Measurements from ENCODE around the gene GPC6. TPM values are rescaled to one million over a fixed set of nuclear protein-coding genes. Genes with fewer than 3 reads are reported as not detected.

The GPC6 gene
- total RNA-seq, 1 donor from 2014 or later = 63.0 TPM

GRCh38 chr13:94280349-94280748 lies 1053.7 kb downstream of the GPC6 start:
- FAIRE-seq (no peak), DNase-seq (ENCODE audit: low read depth) (peak; percentile 10)
- no peaks in the 10 kb centered on the region for H3K27me3 Mint-ChIP-seq (ENCODE audit: low read depth, unreplicated experiment)
- H3K79me2 ChIP-seq (ENCODE audit: insufficient read depth, low read length) = no peaks in the 10 kb centered on the region
- peaks cover 11% of the 10 kb centered on the region for H3K9me3 Mint-ChIP-seq (ENCODE audit: unreplicated experiment)
- no peaks in the 10 kb centered on the region for H3K9me3 ChIP-seq (ENCODE audit: insufficient read depth, low read depth, low read length)
- peak overlapping the region; percentile 48 for H3K4me2 ChIP-seq (ENCODE audit: low read length)
- TF ChIP-seq CTCF (IDR thresholded peaks at IDR 0.05; ENCODE audit: insufficient read depth, low read depth, low read length) (peak; percentile 5), EZH2 (IDR thresholded peaks at IDR 0.05; ENCODE audit: insufficient read depth, low read length) (no peak)
- no peaks in the 10 kb centered on the region for H3K36me3 ChIP-seq (ENCODE audit: insufficient read depth, low read length)
- no peak overlapping the region for H3K4me3 Mint-ChIP-seq (ENCODE audit: unreplicated experiment)
- peaks cover 5% of the 10 kb centered on the region for H3K4me1 Mint-ChIP-seq (ENCODE audit: low read depth, unreplicated experiment)
- H3K27me3 ChIP-seq (ENCODE audit: insufficient read depth, low read length) = no peaks in the 10 kb centered on the region
- H3K36me3 Mint-ChIP-seq (ENCODE audit: low read depth, unreplicated experiment) = peaks cover 6% of the 10 kb centered on the region
- H3K4me1 ChIP-seq (ENCODE audit: insufficient read depth, low read length) = peaks cover 6% of the 10 kb centered on the region
- H3K27ac Mint-ChIP-seq (ENCODE audit: unreplicated experiment) = peak overlapping the region; percentile 6
- no peak overlapping the region for H3K4me3 ChIP-seq (ENCODE audit: insufficient read depth, low read depth, low read length)
- H2AFZ ChIP-seq (ENCODE audit: low read depth, low read length) = no peak overlapping the region
- no peak overlapping the region for H3K27ac ChIP-seq (ENCODE audit: low read depth, low read length)
- no peak overlapping the region for H3K9ac ChIP-seq (ENCODE audit: low read length)
- no peaks in the 10 kb centered on the region for H4K20me1 ChIP-seq (ENCODE audit: insufficient read depth, low read length)

GRCh38 chr13:94280845-94281244 lies 1054.2 kb downstream of the GPC6 start:
- H3K27me3 ChIP-seq (ENCODE audit: insufficient read depth, low read length) = no peaks in the 10 kb centered on the region
- H3K79me2 ChIP-seq (ENCODE audit: insufficient read depth, low read length) = no peaks in the 10 kb centered on the region
- no peak for DNase-seq (ENCODE audit: low read depth)
- H3K9me3 Mint-ChIP-seq (ENCODE audit: unreplicated experiment) = peaks cover 11% of the 10 kb centered on the region
- no peak overlapping the region for H3K9ac ChIP-seq (ENCODE audit: low read length)
- H3K4me1 Mint-ChIP-seq (ENCODE audit: low read depth, unreplicated experiment) = peaks cover 5% of the 10 kb centered on the region
- no peak overlapping the region for H3K4me3 Mint-ChIP-seq (ENCODE audit: unreplicated experiment)
- no peak for TF ChIP-seq EZH2 (IDR thresholded peaks at IDR 0.05; ENCODE audit: insufficient read depth, low read length)
- TF ChIP-seq CTCF (IDR thresholded peaks at IDR 0.05; ENCODE audit: insufficient read depth, low read depth, low read length) = no peak
- no peak for FAIRE-seq
- no peak overlapping the region for H3K27ac ChIP-seq (ENCODE audit: low read depth, low read length)
- no peak overlapping the region for H2AFZ ChIP-seq (ENCODE audit: low read depth, low read length)
- no peaks in the 10 kb centered on the region for H4K20me1 ChIP-seq (ENCODE audit: insufficient read depth, low read length)
- H3K9me3 ChIP-seq (ENCODE audit: insufficient read depth, low read depth, low read length) = no peaks in the 10 kb centered on the region
- no peaks in the 10 kb centered on the region for H3K36me3 ChIP-seq (ENCODE audit: insufficient read depth, low read length)
- no peaks in the 10 kb centered on the region for H3K27me3 Mint-ChIP-seq (ENCODE audit: low read depth, unreplicated experiment)
- peaks cover 6% of the 10 kb centered on the region for H3K4me1 ChIP-seq (ENCODE audit: insufficient read depth, low read length)
- peak overlapping the region; percentile 48 for H3K4me2 ChIP-seq (ENCODE audit: low read length)
- H3K27ac Mint-ChIP-seq (ENCODE audit: unreplicated experiment) = no peak overlapping the region
- H3K4me3 ChIP-seq (ENCODE audit: insufficient read depth, low read depth, low read length) = no peak overlapping the region
- H3K36me3 Mint-ChIP-seq (ENCODE audit: low read depth, unreplicated experiment) = peaks cover 6% of the 10 kb centered on the region

GRCh38 chr13:94286581-94286980 lies 1060.0 kb downstream of the GPC6 start:
- Mint-ChIP-seq H3K36me3 (ENCODE audit: low read depth, unreplicated experiment) (no peaks in the 10 kb centered on the region), H3K27me3 (ENCODE audit: low read depth, unreplicated experiment) (no peaks in the 10 kb centered on the region), H3K27ac (ENCODE audit: unreplicated experiment) (no peak overlapping the region), H3K4me1 (ENCODE audit: low read depth, unreplicated experiment) (no peaks in the 10 kb centered on the region), H3K4me3 (ENCODE audit: unreplicated experiment) (no peak overlapping the region), H3K9me3 (ENCODE audit: unreplicated experiment) (no peaks in the 10 kb centered on the region)
- Histone ChIP-seq H3K27me3 (ENCODE audit: insufficient read depth, low read length) (no peaks in the 10 kb centered on the region), H4K20me1 (ENCODE audit: insufficient read depth, low read length) (no peaks in the 10 kb centered on the region), H3K4me2 (ENCODE audit: low read length) (no peak overlapping the region), H3K36me3 (ENCODE audit: insufficient read depth, low read length) (no peaks in the 10 kb centered on the region), H3K4me3 (ENCODE audit: insufficient read depth, low read depth, low read length) (no peak overlapping the region), H3K9ac (ENCODE audit: low read length) (no peak overlapping the region), H2AFZ (ENCODE audit: low read depth, low read length) (no peak overlapping the region), H3K4me1 (ENCODE audit: insufficient read depth, low read length) (no peaks in the 10 kb centered on the region), H3K27ac (ENCODE audit: low read depth, low read length) (no peak overlapping the region), H3K9me3 (ENCODE audit: insufficient read depth, low read depth, low read length) (no peaks in the 10 kb centered on the region), H3K79me2 (ENCODE audit: insufficient read depth, low read length) (no peaks in the 10 kb centered on the region)
- TF ChIP-seq CTCF (IDR thresholded peaks at IDR 0.05; ENCODE audit: insufficient read depth, low read depth, low read length) = no peak
- no peak for TF ChIP-seq EZH2 (IDR thresholded peaks at IDR 0.05; ENCODE audit: insufficient read depth, low read length)
- FAIRE-seq = no peak
- DNase-seq (ENCODE audit: low read depth) = no peak

Data from astrocyte (in vitro differentiated cells and primary cell).